SK-N-SH treated with all-trans-retinoic acid at 6 μM for 48 hours (cell line): ENCODE data around the gene WDR44.

Source experiments
- POU6F1 ChIP-seq: fragments of 250-450 bp; sonication (Bioruptor Pico); IDR thresholded peaks from 2 replicates; pipeline ENCODE4 v1.8.0; 2021; ENCODE audit warnings: low read depth, mild to moderate bottlenecking, moderate library complexity, borderline replicate concordance
- ZNF565 ChIP-seq: fragments of 450-650 bp; formaldehyde crosslinking; conservative IDR thresholded peaks from 2 replicates; pipeline ENCODE4 v1.5.0; 2020; ENCODE audit warnings: low read depth, mild to moderate bottlenecking, moderate library complexity
- TF ChIP-seq, protein P1 (sequence below): fragments of 250-450 bp; sonication (Bioruptor Pico); IDR thresholded peaks from 2 replicates; pipeline ENCODE4 v1.8.0; 2020; ENCODE audit warnings: mild to moderate bottlenecking, moderate library complexity, borderline replicate concordance

GRCh38 chrX:118499295-118499694 lies 153.4 kb downstream of the WDR44 start:
- TF ChIP-seq, protein P1, sequence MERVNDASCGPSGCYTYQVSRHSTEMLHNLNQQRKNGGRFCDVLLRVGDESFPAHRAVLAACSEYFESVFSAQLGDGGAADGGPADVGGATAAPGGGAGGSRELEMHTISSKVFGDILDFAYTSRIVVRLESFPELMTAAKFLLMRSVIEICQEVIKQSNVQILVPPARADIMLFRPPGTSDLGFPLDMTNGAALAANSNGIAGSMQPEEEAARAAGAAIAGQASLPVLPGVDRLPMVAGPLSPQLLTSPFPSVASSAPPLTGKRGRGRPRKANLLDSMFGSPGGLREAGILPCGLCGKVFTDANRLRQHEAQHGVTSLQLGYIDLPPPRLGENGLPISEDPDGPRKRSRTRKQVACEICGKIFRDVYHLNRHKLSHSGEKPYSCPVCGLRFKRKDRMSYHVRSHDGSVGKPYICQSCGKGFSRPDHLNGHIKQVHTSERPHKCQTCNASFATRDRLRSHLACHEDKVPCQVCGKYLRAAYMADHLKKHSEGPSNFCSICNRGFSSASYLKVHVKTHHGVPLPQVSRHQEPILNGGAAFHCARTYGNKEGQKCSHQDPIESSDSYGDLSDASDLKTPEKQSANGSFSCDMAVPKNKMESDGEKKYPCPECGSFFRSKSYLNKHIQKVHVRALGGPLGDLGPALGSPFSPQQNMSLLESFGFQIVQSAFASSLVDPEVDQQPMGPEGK (CRISPR knock-in tag), result no peak
- TF ChIP-seq ZNF565 (CRISPR knock-in tag) (no peak), POU6F1 (CRISPR knock-in tag) (no peak)
